HEK293 (cell line): ENCODE measurements around the gene CEP135.

Experiments
- CTCF ChIA-PET: fragments of 350-600 bp; formaldehyde crosslinking; extraction: SDS; loops from one replicate; lab custom pipeline; 2021; ENCODE audit warnings: antibody characterized with exemption; lab: Yijun Ruan, JAX
- POLR2A ChIA-PET: fragments of 300-600 bp; formaldehyde crosslinking; extraction: SDS; loops from one replicate; lab custom pipeline; 2020; ENCODE audit warnings: antibody characterized with exemption, inconsistent platforms; lab: Yijun Ruan, JAX
- H3K27ac ChIP-seq: fragments of 200-500 bp; sonication (Bioruptor generic); 2 replicates; pipeline ENCODE4 v1.5.1; 2014; ENCODE audit warnings: low read depth, low read length, control low read depth, inconsistent platforms; ENCODE audit errors: extremely low read depth
- H3K36me3 ChIP-seq, 2 experiments: fragments of 200-500 bp in 1 of 2; sonication (Bioruptor generic) in 1 of 2; 1 replicate in 1 of 2; 2 replicates in 1 of 2; pipeline ENCODE4 v1.5.1; 2014 to 2017; ENCODE audit warnings: inconsistent platforms in 2 of 2, low read length in 2 of 2; ENCODE audit not compliant: control insufficient read depth in 2 of 2, insufficient read depth in 1 of 2
- H3K4me1 ChIP-seq: fragments of 200-500 bp; sonication (Bioruptor generic); 2 replicates; pipeline ENCODE4 v1.5.1; 2014; ENCODE audit warnings: mild to moderate bottlenecking, low read length, inconsistent platforms; ENCODE audit not compliant: control insufficient read depth, insufficient read depth
- H3K4me3 ChIP-seq: 2 replicates; pipeline ENCODE4 v1.5.1; 2011; ENCODE audit warnings: low read depth, mild to moderate bottlenecking, control low read depth, low read length, moderate library complexity
- H3K9me3 ChIP-seq: fragments of 200-500 bp; sonication (Bioruptor generic); 2 replicates; pipeline ENCODE4 v1.5.1; 2014; ENCODE audit warnings: low read depth, low read length, inconsistent platforms; ENCODE audit not compliant: control insufficient read depth, insufficient read depth
- HIC1 ChIP-seq: fragments of 450-650 bp; formaldehyde crosslinking; IDR thresholded peaks from 2 replicates; pipeline ENCODE4 v1.5.1; 2016; ENCODE audit warnings: missing biosample characterization, missing genetic modification characterization
- KLF9 ChIP-seq: fragments of 450-650 bp; formaldehyde crosslinking; IDR thresholded peaks from 2 replicates; pipeline ENCODE4 v1.5.1; 2016; ENCODE audit warnings: missing biosample characterization, missing genetic modification characterization, low read depth
- OSR2 ChIP-seq: fragments of 450-650 bp; formaldehyde crosslinking; IDR thresholded peaks from 2 replicates; pipeline ENCODE4 v1.5.1; 2016; ENCODE audit warnings: missing biosample characterization, missing genetic modification characterization
- PRDM2 ChIP-seq: fragments of 450-650 bp; formaldehyde crosslinking; IDR thresholded peaks from 2 replicates; pipeline ENCODE4 v1.5.1; 2016; ENCODE audit warnings: missing biosample characterization, missing genetic modification characterization, borderline replicate concordance
- RBAK ChIP-seq: fragments of 450-650 bp; formaldehyde crosslinking; IDR thresholded peaks from 2 replicates; pipeline ENCODE4 v1.5.1; 2016; ENCODE audit warnings: missing biosample characterization, missing genetic modification characterization
- ZBTB17 ChIP-seq: fragments of 450-650 bp; formaldehyde crosslinking; IDR thresholded peaks from 2 replicates; pipeline ENCODE4 v1.5.1; 2016; ENCODE audit warnings: missing biosample characterization, missing genetic modification characterization
- ZBTB48 ChIP-seq: fragments of 450-650 bp; formaldehyde crosslinking; IDR thresholded peaks from 2 replicates; pipeline ENCODE4 v1.5.1; 2016; ENCODE audit warnings: missing biosample characterization, missing genetic modification characterization
- ZBTB49 ChIP-seq: fragments of 450-650 bp; formaldehyde crosslinking; IDR thresholded peaks from 2 replicates; pipeline ENCODE4 v1.5.1; 2016; ENCODE audit warnings: missing biosample characterization, missing genetic modification characterization, low read depth
- ZNF184 ChIP-seq: fragments of 450-650 bp; IDR thresholded peaks from 2 replicates; pipeline ENCODE4 v1.5.1; 2018; ENCODE audit warnings: missing biosample characterization, mild to moderate bottlenecking, missing genetic modification characterization
- ZNF211 ChIP-seq: fragments of 450-650 bp; formaldehyde crosslinking; IDR thresholded peaks from 2 replicates; pipeline ENCODE4 v1.5.1; 2016; ENCODE audit warnings: low read depth, missing biosample characterization, missing genetic modification characterization
- ZNF239 ChIP-seq: fragments of 450-650 bp; formaldehyde crosslinking; IDR thresholded peaks from 2 replicates; pipeline ENCODE4 v1.5.1; 2016; ENCODE audit warnings: missing biosample characterization, missing genetic modification characterization
- ZNF248 ChIP-seq: fragments of 450-650 bp; formaldehyde crosslinking; IDR thresholded peaks from 2 replicates; pipeline ENCODE4 v1.5.1; 2017; ENCODE audit warnings: missing biosample characterization, missing genetic modification characterization
- ZNF335 ChIP-seq: fragments of 450-650 bp; formaldehyde crosslinking; conservative IDR thresholded peaks from 2 replicates; pipeline ENCODE4 v1.5.1; 2016; ENCODE audit warnings: missing biosample characterization, missing genetic modification characterization
- ZNF354C ChIP-seq: fragments of 450-650 bp; formaldehyde crosslinking; IDR thresholded peaks from 2 replicates; pipeline ENCODE4 v1.5.1; 2016; ENCODE audit warnings: missing biosample characterization, missing genetic modification characterization, low read depth, borderline replicate concordance
- ZNF362 ChIP-seq: fragments of 450-650 bp; formaldehyde crosslinking; IDR thresholded peaks from 2 replicates; pipeline ENCODE4 v1.5.1; 2016; ENCODE audit warnings: missing biosample characterization, missing genetic modification characterization
- ZNF404 ChIP-seq: fragments of 450-650 bp; formaldehyde crosslinking; IDR thresholded peaks from 2 replicates; pipeline ENCODE4 v1.5.1; 2017; ENCODE audit warnings: missing biosample characterization, missing genetic modification characterization
- ZNF510 ChIP-seq: fragments of 450-650 bp; formaldehyde crosslinking; IDR thresholded peaks from 2 replicates; pipeline ENCODE4 v1.5.1; 2018; ENCODE audit warnings: mild to moderate bottlenecking, missing genetic modification characterization, missing biosample characterization; ENCODE audit not compliant: insufficient replicate concordance
- ZNF530 ChIP-seq: fragments of 450-650 bp; formaldehyde crosslinking; IDR thresholded peaks from 2 replicates; pipeline ENCODE4 v1.5.1; 2016; ENCODE audit warnings: low read depth, missing biosample characterization, missing genetic modification characterization
- ZNF768 ChIP-seq: fragments of 450-650 bp; formaldehyde crosslinking; IDR thresholded peaks from 2 replicates; pipeline ENCODE4 v1.5.1; 2018; ENCODE audit warnings: missing biosample characterization, mild to moderate bottlenecking, missing genetic modification characterization
- ZSCAN23 ChIP-seq: fragments of 450-650 bp; formaldehyde crosslinking; IDR thresholded peaks from 2 replicates; pipeline ENCODE4 v1.5.1; 2016; ENCODE audit warnings: missing biosample characterization, missing genetic modification characterization
- ZSCAN30 ChIP-seq: fragments of 450-650 bp; IDR thresholded peaks from 2 replicates; pipeline ENCODE4 v1.5.1; 2018; ENCODE audit warnings: missing biosample characterization, mild to moderate bottlenecking, missing genetic modification characterization, moderate library complexity
- ZSCAN4 ChIP-seq: fragments of 450-650 bp; formaldehyde crosslinking; IDR thresholded peaks from 2 replicates; pipeline ENCODE4 v1.5.1; 2017; ENCODE audit warnings: missing biosample characterization, missing genetic modification characterization

Gene CEP135

GRCh38 chr4:55955710-55956109, 7.0 kb downstream of the CEP135 start (continued):
- TF ChIP-seq ZSCAN23 = no peak
- TF ChIP-seq ZNF239 (tag by site-specific recombination) = no peak
- no peak for TF ChIP-seq ZNF211 (tag by site-specific recombination)
- TF ChIP-seq ZNF768 = no peak
- no peak for TF ChIP-seq ZNF354C
- no peak for TF ChIP-seq ZBTB48 (tag by site-specific recombination)

GRCh38 chr4:55959655-55960054, 10.9 kb downstream of the CEP135 start:
- Histone ChIP-seq H3K4me1 (no peaks in the 10 kb centered on the region), H3K9me3 (no peaks in the 10 kb centered on the region), H3K36me3 (peaks cover 9 to 73% of the 10 kb centered on the region in 2 experiments), H3K4me3 (no peak overlapping the region), H3K27ac (no peak overlapping the region)
- CTCF ChIA-PET = interaction anchor here (1.0 kb wide), 1 partner anchor 11 kb away, joined by 6 read pairs; the partner anchor contains the start of gene CEP135
- no peak for TF ChIP-seq ZBTB17 (tag by site-specific recombination)
- TF ChIP-seq ZNF510 = no peak
- TF ChIP-seq RBAK (tag by site-specific recombination) = no peak
- no peak for TF ChIP-seq ZSCAN4 (tag by site-specific recombination)
- no peak for TF ChIP-seq HIC1 (tag by site-specific recombination)
- TF ChIP-seq ZNF248 (tag by site-specific recombination) = no peak
- no peak for TF ChIP-seq ZNF184 (tag by site-specific recombination)
- TF ChIP-seq ZNF404 (tag by site-specific recombination) = no peak
- TF ChIP-seq ZNF362 (tag by site-specific recombination) = no peak
- TF ChIP-seq KLF9 (tag by site-specific recombination) = no peak
- TF ChIP-seq OSR2 (tag by site-specific recombination) = no peak
- TF ChIP-seq ZNF530 (tag by site-specific recombination) = no peak
- POLR2A ChIA-PET = no interaction called here

- peaks cover 0 to 63% of the 10 kb centered on the region in 2 experiments for H3K36me3 ChIP-seq
- no peak overlapping the region for H3K4me3 ChIP-seq
- CTCF ChIA-PET = interaction anchor here (0.6 to 1.1 kb wide), 2 partner anchors 15 to 336 kb away, joined by 4 read pairs; partner anchors contain the start of gene CEP135
- no peak overlapping the region for H3K27ac ChIP-seq
- H3K4me1 ChIP-seq = no peaks in the 10 kb centered on the region
- POLR2A ChIA-PET = no interaction called here
- H3K9me3 ChIP-seq = no peaks in the 10 kb centered on the region
- no peak for TF ChIP-seq ZBTB49 (tag by site-specific recombination)
- TF ChIP-seq PRDM2 (tag by site-specific recombination) = no peak
- no peak for TF ChIP-seq ZNF510
- TF ChIP-seq ZNF335 (tag by site-specific recombination) = no peak
- no peak for TF ChIP-seq ZSCAN30 (tag by site-specific recombination)
Observed at GRCh38 chr4:55964046-55964445, 15.3 kb downstream of the CEP135 start.
